Myocyte (in vitro differentiated cells): ENCODE data around the gene TXNDC11. TPM values are rescaled to one million over a fixed set of nuclear protein-coding genes. Genes with fewer than 3 reads are reported as not detected.

Experiments used
- DNase-seq: peaks from one replicate; pipeline ENCODE4 v3.0.0-alpha.2; 2012; ENCODE audit warnings: low read depth
- total RNA-seq: library from RNA; depleted of rRNA; stranded (reverse); fragments of >200 nt; gene quantifications from 2 replicates; pipeline ENCODE4 v1.2.3, GENCODE V29; 2014

The TXNDC11 gene
- total RNA-seq, 1 donor from 2014 or later = 33.8 TPM

DNA sequence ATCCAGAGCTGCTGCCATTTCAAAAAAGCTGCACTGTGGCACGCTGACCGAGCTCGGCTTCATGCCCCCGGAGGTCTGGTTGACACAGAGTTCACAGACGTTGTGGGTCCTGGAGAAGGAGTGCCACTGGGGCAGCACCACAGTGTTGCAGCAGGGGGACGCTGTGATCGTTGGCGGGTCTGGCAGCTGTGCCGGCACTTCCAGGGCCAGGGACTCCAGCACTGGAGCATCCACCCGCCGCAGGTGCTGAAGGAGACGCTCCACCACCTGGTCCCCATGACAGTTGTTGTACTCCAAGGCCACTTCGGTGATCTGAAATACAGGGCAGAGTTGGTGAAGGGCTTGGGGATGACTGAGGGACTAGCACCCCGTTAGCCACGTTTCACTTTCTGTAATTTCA is 50.9 kb downstream of the TXNDC11 start:
- no peak for DNase-seq

GRCh38 chr16:11691235-11691634 is 51.4 kb downstream of the TXNDC11 start:
- DNase-seq = no peak

DNA sequence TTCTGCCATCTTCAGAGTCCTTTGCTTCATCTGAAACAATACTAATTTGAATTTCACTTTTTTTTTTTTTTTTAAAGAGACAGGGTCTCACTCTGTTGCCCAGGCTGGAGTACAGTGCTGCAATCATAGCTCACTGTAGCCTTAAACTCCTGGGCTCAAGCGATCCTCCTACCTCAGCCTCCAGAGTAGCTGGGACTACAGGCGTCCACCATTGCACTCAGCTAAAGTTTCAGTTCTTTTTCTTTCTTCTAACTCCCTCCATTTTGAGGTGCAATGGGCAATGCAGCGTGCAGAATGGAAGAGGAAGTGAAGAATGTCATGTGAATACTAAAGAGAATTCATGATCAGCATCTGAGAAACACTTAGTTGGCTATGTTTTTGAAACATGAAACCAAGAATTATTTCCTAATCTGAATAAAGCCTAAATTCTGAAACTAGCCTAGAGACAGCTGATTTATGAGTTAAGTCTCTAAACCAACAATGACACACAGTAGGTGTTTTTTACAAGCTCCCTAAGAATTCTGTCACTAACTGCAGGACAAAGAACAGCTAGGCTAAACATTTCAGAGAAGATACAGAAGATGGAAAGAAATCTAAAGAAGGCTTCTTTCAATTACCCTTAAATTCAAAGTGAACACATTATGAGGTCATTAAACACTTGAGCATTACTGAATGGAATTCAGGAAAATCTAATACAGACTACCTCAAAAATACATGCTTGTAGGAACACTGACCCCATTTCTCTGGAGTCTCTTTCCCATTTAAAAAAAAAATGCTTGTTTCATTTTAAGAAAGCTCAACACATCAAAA is 53.4 kb downstream of the TXNDC11 start:
- no peak for DNase-seq

DNA sequence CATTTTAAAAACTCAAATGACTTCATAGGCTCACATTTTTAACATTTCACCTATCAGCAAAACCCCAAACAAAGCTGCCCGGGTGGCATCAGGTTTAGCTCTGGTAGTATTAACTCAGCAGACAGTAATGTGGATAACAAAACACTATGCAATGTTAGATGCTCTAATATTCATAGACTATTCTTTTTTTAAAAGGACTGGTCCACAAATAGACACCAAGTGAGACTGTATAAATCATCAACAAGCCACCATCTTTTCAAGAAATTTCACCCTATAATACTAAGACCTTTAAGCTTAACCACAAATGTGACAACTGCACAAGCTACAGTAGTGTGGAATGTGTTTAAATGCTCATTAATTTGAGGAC is 54.2 kb downstream of the TXNDC11 start:
- no peak for DNase-seq

- no peak for DNase-seq
Observed at GRCh38 chr16:11687601-11688519, 54.8 kb downstream of the TXNDC11 start.

DNA sequence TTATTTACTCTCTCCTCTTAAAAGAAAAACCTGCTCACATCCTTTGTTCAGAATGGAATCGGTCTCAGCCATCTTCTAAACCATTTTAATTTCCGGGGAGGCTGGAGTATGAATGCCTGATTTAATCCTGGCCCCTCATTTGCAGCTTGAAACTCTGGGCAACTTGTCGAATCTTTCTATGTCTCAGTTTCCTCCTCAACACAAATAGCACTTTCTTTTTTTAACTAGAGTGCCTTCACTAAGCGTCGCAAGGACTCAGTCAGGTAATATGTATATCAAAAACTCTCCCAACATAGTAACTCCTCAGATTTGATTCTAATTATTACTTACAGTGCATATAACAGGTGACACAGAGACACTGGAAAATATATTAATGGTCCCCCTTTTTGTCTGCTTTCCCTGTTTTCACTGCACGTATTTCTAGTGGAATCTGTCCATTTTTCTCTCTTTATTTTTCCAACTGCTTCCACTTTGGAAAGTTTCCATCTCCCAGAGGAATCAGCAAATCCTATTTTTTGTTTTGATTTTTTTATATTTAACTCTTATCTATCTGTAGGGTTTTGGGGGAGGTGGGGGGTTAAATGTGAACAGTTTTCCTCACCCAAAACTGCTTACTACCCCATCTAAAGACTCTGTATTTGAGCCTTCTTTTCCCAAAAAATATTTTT is 55.8 kb downstream of the TXNDC11 start:
- no peak for DNase-seq

DNA sequence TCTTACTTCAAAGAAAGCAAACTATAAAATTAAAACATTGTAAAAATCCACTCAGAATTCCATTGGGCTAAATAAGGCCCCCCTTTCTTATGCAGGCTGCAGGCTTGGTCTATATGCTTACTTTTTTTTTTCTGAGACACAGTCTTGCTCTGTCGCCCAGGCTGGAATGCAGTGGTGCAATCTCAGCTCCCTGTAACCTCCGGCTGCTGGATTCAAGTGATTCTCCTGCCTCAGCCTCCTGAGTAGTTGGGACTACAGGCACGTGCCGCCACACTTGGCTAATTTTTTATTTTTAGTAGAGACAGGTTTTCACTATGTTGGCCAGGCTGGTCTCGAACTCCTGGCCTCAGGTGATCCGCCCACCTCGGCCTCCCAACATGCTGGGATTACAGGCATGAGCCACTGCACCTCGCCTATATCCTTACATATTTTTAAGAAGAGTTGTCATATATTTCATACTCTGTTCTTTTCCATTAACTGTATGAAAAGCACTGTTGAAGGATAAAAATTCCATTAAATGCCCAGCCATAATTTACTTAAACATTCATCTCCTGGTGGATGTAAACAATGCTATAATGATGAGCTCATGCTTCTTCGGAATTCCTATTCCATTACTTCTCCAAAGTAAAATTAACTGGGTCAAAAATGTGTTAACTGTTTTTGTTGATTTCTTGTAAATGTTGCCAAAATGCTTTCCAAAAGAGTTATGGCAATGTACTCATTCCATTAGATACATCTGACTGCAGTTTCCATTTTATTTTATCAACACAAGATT is 56.6 kb downstream of the TXNDC11 start:
- DNase-seq = no peak

DNA sequence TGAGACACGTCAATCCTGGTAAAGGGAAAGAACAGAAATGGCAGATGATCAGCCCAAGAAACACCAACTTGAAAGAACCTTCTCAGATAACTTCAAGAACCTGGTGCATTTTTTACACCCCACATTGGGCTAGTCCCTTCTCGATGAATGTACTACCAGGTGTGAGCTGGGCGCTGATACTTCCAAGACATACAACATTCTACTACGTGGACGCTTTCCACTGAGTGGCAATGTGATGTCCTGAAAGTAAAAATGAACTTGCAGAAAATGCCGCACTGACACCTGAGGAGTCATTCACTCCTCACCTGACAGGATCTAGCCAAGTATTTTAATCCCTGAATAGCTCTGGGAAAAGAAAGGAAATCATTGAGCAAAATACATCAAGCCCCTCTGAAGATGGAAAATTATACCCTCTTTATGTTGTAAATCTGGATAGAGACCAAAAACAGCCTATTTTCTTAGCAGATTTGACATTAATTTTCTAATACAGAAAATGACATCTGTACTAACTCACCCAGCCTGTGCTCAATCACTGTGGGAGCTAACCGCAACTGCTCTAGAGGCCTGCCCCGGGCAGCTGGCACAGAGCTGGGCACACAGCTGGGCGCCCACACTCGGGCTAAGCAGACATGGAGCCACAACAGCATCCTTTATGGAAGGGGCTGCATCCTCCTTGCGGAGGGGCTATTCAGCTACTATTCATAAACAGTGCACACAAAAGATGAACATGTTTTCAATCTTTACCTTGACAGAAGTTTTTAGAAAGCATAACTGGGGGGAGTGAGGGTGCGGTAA is 58.2 kb downstream of the TXNDC11 start:
- no peak for DNase-seq

GRCh38 chr16:11683145-11683544 is 59.5 kb downstream of the TXNDC11 start:
- DNase-seq = no peak

- DNase-seq = peak; percentile 93
Observed at GRCh38 chr16:11682655-11683096, 60.0 kb downstream of the TXNDC11 start.

- peak; percentile 90 for DNase-seq
Observed at GRCh38 chr16:11681976-11682654, 60.5 kb downstream of the TXNDC11 start.

DNA sequence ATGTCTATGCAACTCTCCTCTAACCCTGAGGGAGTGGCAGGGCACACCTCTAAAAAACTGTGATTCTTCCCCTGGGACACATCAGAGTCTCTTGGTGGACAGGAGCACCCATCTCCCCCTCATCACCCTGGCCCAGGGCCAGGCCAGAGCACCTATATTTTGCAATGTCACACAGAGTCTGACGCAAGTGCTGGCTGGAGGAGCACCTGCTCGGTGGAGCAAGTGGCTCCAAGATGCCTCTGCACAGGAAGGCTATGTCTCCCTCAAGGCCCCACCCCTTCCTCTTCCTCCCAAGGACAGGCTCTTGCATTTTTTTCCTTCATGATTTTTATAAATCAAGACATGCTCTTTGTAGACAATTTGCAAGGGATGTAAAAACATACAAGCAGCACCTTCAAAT is 61.1 kb downstream of the TXNDC11 start:
- DNase-seq = no peak

- no peak for DNase-seq
Observed at GRCh38 chr16:11679941-11680911, 62.4 kb downstream of the TXNDC11 start.

- peak; percentile 19 for DNase-seq
Observed at GRCh38 chr16:11679250-11679649, 63.4 kb downstream of the TXNDC11 start.

DNA sequence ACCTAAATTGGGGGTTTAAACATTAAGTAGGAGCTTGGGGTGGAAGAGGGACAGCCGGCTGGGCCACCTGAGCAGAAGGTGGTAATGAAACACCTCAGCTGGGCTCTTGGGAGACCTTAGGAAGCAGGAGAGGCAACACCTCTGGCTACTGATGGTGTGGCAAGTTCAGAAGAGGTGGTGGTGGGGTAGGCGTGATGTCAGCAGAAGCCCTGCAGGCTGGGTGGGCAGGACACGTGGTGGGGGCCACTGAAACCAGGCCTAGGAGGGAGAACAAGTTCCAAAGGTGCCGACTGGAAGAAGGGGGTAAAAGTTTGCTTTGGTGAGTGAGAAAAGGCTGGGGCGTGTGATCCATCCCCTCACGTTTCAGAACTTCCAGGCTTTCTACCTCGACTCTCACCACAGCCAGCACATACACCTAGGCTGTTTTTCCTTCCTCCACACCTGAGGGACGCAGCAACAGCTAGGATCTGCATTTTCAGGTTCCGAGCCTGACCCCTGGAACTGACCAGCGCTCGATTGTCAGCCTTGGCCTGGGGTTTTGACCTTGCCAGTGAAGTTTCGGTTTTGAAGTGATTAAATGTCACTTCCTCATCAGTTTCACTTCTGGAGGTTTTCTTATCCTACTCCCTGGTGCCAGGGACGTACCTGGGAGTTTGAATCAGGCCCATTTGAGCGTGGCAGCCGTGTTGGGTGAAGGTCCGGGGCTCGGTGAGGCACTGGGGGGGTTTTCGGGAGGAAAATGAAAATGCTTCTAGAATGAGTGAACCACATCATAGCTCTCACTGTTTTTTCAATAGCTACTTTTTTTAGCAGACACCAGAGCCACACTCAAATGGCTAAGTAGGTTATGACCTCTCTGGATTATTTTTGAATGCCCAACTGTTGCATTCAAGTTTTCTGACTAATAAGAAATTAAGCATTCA is 64.4 kb downstream of the TXNDC11 start:
- peak; percentile 37 for DNase-seq

DNA sequence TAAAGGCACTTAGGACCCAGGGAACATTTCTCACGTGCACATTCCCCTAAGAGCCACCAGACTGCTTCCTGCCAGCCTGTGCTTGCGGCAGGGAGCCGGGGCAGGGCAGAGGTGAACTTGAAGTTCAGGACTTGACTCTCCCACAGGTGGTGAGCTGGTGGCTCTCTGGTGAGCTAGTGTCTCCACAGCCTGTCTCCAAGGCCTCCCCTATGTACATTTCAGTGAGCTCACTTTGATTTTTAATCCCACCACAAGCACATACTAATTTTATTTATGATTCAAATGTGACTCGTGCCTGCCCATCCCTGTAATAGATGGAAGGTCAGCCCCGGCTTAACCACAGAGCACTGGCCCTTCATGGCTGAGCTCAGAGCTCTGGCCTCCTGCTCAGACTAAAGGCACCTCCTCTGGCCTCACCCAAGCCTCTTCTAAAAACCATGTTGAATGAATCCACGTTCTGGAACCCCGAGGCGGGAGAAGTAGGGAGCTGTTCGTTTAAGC is 65.2 kb downstream of the TXNDC11 start:
- DNase-seq = peak; percentile 73

DNA sequence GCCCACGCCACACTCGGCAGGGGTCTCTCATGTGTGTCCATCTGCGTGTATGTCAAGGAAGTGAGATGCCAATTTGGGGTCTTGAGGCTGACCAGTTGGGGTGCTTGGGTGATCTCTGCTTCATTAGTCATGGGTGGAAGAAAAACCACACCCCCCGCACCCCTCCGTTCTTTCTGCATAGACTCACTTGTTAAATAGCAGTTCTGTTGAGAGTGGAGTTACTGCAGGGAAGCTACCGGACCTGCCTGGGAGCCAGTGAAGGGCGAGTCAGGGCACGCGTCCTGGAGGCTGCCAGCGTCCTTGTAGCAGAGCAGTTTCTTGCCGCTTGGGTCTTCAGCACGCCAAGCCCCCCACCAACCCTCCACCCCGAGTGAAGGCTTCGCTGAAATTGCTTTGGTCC is 65.9 kb downstream of the TXNDC11 start:
- no peak for DNase-seq
